CD4-positive, alpha-beta T cell treated with Interleukin-1 beta for 1 hour (primary cell): ENCODE data around the gene MYO1E.
"Not testable (repeated sequence)": the region's sequence is repeated elsewhere in the genome, so short reads cannot be mapped to it uniquely, and the experiment has no call there.

Source experiments
- DNase-seq, 2 donors: peaks; one replicate each; pipeline ENCODE4 v3.0.0-alpha.2; 2020 to 2022

MYO1E gene

GRCh38 chr15:59290295-59291212, 82.1 kb downstream of the MYO1E start:
- DNase-seq, result no peak

DNA sequence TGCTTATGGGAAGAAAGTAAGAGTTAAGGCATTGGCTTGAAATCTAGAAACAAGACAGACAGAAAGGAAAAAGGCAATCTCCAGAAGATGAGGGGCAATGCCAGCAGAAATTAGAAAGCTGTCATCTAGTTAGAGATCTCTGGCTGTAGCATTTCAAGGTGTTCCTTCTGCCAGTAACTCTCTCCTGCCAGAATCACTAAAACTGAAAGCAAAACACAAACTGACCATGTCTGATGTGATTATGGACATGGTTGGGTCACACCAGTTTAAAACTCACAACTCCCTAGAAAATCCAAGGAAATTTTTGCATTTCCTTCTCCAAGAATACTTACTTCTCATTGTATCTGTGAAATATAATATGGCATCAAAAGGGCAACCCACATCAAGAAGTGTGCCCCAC, 83.1 kb downstream of the MYO1E start:
- no peak for DNase-seq

DNA sequence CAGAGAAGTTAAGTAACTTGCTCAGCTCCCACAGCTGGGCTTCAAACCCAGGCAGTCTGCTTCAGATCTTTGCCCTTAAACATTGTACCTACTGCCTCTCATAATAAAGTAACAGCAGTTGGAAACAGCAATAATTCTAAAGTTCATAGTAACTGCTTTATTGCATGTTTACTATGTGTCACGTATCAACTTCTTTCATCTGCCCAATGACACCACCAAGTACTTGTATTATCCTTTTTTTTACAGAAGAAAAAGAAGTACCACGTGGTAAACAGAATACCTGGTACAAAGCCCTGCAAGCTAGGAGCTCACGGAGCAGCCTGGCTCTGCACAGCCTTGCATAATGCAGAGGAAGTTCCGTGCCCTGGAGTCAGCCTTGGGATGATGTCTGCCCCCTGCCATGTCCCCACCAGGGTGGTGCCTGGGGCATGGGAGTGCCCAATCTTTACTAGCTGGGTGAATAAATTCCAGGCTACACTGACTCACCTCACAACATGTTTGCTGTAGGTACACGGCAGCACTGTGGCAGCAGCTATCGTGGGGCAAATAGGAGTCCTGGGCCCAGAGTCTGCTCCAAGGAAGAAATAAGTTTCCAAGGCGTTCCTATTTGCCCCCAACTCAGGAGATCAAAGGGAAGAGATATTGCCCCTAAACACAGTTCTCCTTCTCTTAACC, 88.8 kb downstream of the MYO1E start:
- DNase-seq, result no peak

DNA sequence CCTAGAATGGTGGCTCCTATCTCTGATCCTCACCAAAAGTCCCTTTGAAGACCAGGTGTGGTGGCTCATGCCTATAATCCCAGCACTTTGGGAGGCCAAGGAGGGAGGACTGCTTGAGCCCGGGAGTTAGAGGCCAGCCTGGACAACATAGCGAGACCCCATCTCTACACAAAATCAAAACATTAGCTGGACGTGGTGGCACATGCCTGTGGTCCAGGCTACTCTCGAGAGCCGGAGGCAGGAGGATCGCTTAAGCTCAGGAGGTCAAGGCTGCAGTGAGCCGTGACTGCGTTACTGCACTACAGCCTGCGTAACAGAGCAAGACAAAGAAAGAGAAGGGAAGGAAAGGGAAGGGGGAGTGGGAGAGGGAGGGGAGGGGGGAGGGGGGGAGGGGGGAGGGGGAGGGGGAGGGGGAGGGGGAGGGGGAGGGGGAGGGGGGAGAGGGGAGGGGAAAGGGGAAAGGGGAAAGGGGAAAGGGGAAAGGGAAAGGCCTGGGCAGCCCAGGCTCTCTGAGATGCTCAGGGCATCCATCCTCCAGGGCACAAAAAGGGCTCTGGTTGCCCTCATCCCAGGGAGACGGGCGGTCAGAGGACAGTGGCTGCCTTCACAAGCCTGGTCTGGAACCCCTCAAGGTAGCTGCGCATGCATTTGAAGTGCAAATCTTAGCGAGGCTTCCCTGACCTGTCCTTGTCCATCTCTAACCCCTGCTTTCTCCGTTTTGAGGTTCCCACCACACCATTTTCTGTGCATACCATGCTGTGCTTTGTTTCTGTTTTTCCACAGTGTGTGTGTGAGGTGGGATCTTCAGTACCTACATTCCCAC, 89.9 kb downstream of the MYO1E start:
- no peak for DNase-seq

- no peak for DNase-seq
These were observed 91.0 kb downstream of the MYO1E start for GRCh38 chr15:59281699-59282098.

GRCh38 chr15:59280855-59281254, 91.8 kb downstream of the MYO1E start:
- DNase-seq, result no peak

GRCh38 chr15:59280292-59280691, 92.4 kb downstream of the MYO1E start:
- not testable (repeated sequence) for DNase-seq

DNA sequence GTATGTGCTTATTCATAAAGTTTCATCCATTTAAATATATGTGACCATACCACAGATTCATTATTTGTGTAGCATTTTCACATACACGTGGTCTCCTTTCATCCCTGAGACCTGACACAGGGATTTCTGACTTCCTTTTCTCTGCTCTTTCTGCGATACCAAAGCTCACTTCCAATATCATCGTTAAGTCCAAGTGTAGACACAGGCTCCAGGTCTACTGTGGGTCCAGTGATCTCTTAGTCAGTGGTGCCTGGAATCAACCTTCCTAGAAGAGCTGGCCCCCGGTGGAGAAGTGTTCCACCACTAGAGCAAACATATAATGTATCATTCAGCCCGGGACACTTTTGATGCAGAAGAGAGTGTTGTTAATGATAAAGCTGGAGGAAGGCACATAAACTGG, 93.6 kb downstream of the MYO1E start:
- DNase-seq, result no peak

- DNase-seq, result no peak
These were observed 94.6 kb downstream of the MYO1E start for GRCh38 chr15:59278120-59278519.

DNA sequence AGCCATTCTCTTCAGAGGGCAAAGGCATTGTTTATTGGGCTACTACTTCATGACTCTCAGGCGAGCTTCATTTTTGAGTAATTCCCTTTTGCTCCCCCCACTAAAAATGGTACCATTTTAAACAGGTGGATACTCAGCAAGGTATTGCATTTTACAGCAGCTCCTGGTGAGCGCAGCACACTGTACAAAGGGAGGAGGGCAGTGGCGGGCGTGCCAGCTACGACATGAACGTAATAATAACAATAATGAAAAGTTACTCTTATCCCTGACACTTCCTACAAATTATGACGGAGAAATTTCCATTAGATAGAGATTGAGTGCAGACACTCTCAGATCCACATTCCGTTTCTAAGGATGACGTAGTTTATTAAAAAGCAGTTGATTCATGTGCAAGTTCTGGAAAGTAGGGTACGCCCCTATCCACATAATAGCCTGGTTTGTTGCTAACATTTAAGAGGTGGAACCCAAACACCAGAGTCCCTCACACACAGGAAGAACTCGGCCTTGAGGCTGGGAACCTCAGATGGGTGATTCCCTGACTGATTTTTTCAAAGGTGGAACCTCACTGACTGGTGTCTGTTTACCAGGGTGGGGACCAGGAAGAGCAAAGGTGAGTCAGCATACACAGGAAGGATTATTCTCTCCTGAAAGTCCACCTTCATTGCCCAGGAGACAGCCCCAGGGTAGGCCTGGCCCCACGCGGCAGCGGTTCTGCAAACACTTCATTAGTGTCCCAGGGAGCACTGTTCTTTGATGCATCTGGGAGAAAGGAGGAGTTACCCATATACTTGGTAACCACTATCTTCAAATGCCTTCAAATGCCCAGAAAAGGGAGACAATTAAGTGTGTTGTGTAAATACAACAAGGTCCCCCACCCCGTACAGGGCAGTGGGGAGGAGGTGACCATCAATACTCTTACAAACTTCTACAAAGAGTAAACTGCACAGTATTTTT, 96.2 kb downstream of the MYO1E start:
- no peak for DNase-seq

DNA sequence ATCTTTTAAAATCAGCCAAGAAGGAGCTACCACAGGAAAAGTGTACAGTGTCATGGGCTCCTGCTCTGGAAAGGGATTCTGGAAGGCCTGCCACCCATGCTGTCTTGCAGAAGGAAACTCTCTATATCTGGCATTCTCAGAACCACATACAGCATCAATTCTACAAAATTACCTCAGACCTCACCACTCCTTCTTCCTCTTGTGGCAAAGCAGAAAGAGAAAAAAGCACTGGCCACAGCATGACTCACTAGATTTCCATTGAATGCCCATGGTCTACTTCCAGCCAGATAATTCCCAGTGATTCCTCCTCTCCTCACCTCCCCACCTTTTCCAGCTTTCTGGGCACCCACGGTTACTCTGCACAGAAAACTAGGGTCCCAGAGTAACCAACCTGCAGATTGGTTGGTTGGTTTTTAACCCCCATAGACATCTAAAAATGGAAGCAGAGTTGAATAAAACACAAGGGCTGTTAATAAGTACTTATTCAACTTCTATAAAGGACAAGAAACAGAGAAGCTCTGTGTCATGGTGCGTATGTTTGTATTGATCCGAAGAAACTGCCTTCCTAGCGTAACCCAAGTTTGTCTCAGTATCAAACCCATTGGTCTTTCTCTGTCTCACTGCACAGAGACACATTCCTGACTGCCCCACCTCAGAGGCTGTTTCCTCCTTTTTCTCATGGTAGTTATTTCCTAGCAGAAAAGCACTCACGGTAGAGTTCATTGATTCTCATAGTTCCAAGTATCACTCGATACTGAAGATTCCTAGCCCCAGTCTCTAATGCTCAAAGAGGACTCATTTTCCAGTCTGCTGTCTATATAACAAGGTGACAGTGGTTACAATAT, 98.3 kb downstream of the MYO1E start:
- no peak for DNase-seq

GRCh38 chr15:59273234-59273633, 99.4 kb downstream of the MYO1E start:
- no peak for DNase-seq

DNA sequence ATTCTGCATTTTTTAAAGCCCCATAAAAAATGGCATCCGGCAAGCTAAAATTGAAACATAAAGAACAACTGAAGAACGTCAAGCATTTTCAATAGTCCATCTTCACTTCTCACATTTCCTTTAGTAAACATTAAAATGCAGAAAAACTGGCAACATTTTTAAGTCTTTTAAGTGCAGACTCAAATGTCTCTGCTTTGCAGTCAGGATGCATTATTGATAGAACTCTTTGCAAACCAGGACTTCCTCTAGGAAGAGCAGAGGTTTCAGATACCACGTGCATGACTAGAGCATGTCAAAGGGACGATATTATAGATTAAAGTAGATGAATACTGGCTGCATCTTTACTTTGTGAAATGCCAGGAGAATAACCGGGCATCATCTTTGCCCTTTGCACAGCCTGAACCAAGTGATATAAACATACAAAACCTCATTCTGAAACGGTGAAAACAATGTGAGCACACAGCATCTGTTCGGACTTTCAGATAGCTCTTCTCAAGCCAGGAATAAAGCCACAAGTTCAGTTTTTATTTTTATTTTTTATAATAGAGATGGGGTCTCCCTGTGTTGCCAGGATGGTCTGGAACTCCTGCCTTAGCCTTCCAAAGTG, 101.0 kb downstream of the MYO1E start:
- DNase-seq, result no peak

- DNase-seq, result no peak
These were observed 103.7 kb downstream of the MYO1E start for GRCh38 chr15:59268852-59269407.

DNA sequence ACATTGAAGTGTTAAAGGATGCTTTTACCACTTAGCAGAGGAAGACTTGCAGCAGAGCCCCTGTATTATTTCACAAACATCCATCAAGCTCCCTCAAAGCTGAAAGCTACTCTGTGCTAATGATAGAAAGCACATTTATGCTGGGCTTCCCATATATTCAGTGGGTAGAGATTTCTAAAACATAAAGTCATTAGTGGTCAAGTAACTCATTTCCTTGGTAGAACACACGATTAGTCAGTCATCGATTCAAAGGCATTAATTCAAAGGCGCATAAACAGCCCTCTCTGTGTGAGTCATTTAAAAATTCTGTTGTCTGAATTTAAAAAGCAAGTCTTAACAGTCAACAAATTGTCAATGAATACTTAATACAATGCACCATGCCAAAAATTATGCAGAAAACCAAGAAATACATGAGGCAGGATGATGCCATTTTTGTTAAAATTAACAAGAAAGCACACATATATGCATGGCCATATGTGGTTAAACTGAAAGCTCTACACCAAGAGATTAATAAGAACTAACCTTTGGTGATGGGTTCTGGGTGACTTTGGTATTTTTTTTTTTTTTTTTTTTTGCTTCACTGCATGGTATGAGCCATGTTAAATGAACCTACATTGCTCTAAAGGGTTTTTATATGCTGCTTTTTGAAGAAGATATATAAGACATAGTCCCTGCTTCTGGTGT, 104.4 kb downstream of the MYO1E start:
- DNase-seq, result no peak

DNA sequence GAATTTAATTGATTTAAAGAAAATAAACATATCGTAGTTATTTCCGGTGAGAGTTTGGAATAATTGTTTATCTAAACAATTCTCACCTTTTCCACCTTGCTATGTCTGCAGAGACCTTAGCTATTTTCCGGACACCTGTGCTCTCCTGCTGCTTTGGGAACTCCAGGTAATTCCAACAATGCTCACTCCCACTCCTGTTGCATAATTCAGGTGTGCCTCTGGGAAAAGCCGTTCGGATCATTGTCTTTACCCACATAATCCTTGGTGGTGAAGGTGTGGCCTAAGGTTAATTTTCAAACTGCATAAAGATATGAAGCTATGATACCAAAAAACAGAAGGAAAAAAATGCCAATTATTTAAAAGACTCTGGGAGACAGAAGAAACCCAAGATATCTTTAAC, 106.6 kb downstream of the MYO1E start:
- DNase-seq, result no peak

DNA sequence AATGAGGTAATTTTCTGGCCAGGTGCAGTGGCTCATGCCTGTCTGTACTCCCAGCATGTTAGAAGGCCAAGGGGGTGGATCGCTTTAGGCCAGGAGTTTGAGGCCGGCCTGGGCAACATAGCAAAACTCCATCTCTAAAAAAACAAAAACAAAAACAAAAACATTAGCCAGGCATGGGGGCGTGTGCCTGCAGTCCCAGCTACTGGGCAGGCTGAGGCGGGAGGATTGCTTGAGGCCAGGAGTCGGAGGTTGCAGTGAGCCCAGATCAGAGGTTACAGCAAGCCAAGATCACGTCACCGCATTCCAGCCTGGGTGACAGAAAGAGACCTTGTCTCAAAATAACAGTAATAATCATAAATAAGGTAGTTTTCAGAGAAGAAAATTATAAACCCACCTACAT, 110.4 kb downstream of the MYO1E start:
- DNase-seq, result no peak

DNA sequence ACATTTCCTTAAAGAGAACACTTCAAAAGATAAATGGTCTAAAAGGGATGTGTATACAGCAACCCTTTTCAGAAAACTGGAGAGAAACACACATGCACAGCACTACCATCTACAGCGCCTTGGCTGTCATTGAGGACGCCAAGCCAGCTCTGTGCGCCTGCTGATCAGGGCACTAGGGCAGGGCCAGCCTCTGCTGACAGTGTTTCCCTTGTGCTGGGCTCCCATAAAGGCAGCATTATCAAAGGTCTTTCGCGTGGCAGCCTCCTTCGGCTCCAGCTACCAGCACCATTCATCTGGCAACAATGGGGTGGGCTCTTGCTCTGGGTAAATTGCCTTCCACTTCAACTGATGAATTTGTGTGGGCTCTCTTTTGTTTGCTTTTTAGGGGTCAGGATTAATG, 112.6 kb downstream of the MYO1E start:
- no peak for DNase-seq

DNA sequence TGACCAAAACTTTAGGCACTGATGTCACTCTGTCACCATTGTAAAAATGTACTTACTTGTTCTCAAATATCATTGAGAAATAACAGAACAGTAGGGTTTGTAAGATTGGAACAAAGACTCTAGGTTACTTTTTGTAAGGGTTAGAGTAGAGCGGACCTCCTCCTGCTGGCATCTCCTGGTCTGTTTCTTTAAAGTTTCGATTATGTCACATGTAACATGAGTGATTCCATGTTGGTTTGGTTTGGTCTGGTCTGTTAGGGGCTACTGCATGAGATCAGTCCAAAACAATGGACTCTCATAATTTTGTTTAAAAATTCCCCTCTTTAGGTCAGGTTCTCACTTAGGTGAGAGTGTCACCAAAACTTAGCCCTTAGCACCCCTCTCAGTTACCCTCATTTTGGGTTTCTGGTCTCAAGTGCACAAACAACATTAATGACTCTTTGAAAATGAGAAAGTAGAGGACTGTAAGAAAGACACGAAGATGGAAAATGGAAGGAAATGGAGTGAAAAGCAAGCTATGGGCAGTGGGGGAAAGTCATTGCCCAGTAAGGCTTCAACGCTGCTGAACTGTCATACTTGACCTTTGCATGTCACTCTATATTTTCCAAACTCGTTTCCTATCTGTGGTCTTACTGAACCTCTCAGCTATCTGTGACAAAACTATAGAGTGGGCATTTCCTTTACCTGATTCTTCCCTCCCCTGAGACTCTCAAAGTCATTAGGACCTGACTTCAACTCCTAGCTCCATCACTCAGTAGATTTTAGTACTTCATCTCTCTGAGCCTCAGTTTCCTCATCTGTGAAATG, 113.3 kb downstream of the MYO1E start:
- DNase-seq, result no peak
